GM12878 (cell line): Measurements from ENCODE around the gene PML. TPM values are rescaled to one million over a fixed set of nuclear protein-coding genes. Genes with fewer than 3 reads are reported as not detected.

ENCODE experiments used
- CEBPB ChIP-seq, 2 experiments: fragments of 150-350 bp in 1 of 2; IDR thresholded peaks; 2 replicates each; pipeline ENCODE4 v1.6.1; 2012 to 2014; ENCODE audit warnings: low read depth in 2 of 2, low read length in 2 of 2, borderline replicate concordance in 1 of 2, inconsistent platforms in 1 of 2
- MYC ChIP-seq: IDR thresholded peaks from 2 replicates; pipeline ENCODE4 v1.6.1; 2011; ENCODE audit warnings: mild to moderate bottlenecking, low read length, moderate library complexity, inconsistent platforms; ENCODE audit not compliant: insufficient read depth, insufficient replicate concordance, insufficient read length, severe bottlenecking
- POLR2A ChIP-seq: IDR thresholded peaks from 2 replicates; pipeline ENCODE4 v1.6.1; 2011; ENCODE audit warnings: low read depth, mild to moderate bottlenecking, low read length
- polyA plus RNA-seq, 11 experiments: library from polyadenylated mRNA; depleted of rRNA in 4 of 11; unstranded in 6 of 11; stranded (reverse) in 5 of 11; fragments of >200 nt; fragmentation: Nextera tagmentation in 4 of 11; fragmentation: Illumina TruSeq in 1 of 11; extraction: Ambion mirVana in 4 of 11; extraction: Trizol in 1 of 11; gene quantifications; 1 replicate in 1 of 11; 2 replicates in 10 of 11; pipeline versions ENCODE4 v1.2.1 to v1.2.3, GENCODE V29; 2011 to 2016; ENCODE audit warnings: inconsistent platforms in 2 of 11, missing spikeins in 2 of 11, low read depth in 1 of 11
- total RNA-seq, 4 experiments: library from RNA; depleted of rRNA in 3 of 4; stranded (reverse); fragments of >200 nt in 3 of 4; fragmentation: Illumina TruSeq in 1 of 4; extraction: Trizol in 1 of 4; gene quantifications; 2 replicates each; pipeline versions ENCODE4 v1.2.1 to v1.2.3, GENCODE V29; 2013 to 2021
- TF ChIP-seq, protein P1 (sequence below): IDR thresholded peaks from 2 replicates; pipeline ENCODE4 v1.6.1; 2012; ENCODE audit warnings: improper control_type of control experiment, low read depth, low read length; ENCODE audit not compliant: insufficient replicate concordance
- TF ChIP-seq, protein P2 (sequence below): IDR thresholded peaks from 2 replicates; pipeline ENCODE4 v1.6.1; 2011; ENCODE audit warnings: low read depth, low read length, improper control_type of control experiment, borderline replicate concordance

PML gene
- total and polyA plus RNA-seq, 10 of the 15 experiments (the other 5 are each of a cell fraction or from before 2014, with no cell fraction given) = 8.5 to 95.5 (median 30.8) TPM

DNA sequence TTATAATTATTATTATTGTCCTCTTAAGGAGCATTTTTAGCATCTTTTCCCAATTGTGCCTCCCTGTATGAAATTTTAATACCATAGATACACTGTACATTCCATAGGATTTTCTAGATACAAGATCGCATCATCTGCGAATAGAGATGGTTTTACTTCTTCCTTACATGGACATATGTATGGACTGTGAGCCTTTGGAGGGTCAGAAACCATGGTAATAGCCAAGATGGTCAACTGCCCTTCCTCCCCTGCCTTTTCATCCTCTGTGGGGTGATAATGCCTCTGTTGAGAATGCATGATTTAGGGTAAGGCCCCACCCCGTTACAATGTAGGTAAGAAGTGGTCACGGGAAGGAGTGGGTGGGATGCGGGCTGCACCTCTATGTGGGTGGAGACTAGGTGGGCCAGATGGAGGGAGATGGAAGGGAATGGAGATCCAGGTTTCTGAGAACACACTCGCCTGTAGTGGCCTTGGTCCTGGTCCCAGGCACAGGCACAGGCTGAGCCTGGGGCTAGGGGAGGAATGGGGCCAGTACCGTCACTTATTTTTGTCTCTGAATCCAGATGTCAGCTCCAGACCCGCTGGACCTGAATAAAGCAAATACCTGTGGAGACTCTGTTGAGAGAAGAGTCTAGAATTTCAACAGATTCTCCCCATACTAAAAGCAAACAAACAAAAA is 56.2 kb downstream of the PML start (continued):
- TF ChIP-seq MYC = no peak
- TF ChIP-seq POLR2A = no peak
- TF ChIP-seq, protein P1, sequence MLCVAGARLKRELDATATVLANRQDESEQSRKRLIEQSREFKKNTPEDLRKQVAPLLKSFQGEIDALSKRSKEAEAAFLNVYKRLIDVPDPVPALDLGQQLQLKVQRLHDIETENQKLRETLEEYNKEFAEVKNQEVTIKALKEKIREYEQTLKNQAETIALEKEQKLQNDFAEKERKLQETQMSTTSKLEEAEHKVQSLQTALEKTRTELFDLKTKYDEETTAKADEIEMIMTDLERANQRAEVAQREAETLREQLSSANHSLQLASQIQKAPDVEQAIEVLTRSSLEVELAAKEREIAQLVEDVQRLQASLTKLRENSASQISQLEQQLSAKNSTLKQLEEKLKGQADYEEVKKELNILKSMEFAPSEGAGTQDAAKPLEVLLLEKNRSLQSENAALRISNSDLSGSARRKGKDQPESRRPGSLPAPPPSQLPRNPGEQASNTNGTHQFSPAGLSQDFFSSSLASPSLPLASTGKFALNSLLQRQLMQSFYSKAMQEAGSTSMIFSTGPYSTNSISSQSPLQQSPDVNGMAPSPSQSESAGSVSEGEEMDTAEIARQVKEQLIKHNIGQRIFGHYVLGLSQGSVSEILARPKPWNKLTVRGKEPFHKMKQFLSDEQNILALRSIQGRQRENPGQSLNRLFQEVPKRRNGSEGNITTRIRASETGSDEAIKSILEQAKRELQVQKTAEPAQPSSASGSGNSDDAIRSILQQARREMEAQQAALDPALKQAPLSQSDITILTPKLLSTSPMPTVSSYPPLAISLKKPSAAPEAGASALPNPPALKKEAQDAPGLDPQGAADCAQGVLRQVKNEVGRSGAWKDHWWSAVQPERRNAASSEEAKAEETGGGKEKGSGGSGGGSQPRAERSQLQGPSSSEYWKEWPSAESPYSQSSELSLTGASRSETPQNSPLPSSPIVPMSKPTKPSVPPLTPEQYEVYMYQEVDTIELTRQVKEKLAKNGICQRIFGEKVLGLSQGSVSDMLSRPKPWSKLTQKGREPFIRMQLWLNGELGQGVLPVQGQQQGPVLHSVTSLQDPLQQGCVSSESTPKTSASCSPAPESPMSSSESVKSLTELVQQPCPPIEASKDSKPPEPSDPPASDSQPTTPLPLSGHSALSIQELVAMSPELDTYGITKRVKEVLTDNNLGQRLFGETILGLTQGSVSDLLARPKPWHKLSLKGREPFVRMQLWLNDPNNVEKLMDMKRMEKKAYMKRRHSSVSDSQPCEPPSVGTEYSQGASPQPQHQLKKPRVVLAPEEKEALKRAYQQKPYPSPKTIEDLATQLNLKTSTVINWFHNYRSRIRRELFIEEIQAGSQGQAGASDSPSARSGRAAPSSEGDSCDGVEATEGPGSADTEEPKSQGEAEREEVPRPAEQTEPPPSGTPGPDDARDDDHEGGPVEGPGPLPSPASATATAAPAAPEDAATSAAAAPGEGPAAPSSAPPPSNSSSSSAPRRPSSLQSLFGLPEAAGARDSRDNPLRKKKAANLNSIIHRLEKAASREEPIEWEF = no peak
- no peak for TF ChIP-seq CEBPB (IDR thresholded peaks at IDR 0.05; ENCODE audit: borderline replicate concordance in 1 of 2, low read depth in 2 of 2, low read length in 2 of 2)
- TF ChIP-seq, protein P2, sequence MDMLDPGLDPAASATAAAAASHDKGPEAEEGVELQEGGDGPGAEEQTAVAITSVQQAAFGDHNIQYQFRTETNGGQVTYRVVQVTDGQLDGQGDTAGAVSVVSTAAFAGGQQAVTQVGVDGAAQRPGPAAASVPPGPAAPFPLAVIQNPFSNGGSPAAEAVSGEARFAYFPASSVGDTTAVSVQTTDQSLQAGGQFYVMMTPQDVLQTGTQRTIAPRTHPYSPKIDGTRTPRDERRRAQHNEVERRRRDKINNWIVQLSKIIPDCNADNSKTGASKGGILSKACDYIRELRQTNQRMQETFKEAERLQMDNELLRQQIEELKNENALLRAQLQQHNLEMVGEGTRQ = no peak
